Gastroesophageal sphincter (tissue), 3 donors: ENCODE data around the gene MAGI3.

Source experiments
- POLR2A ChIP-seq, 2 donors: fragments of 450-650 bp; IDR thresholded peaks; one replicate each; pipeline ENCODE4 v1.6.1; 2017; ENCODE audit warnings: antibody characterized with exemption in 2 of 2, mild to moderate bottlenecking in 2 of 2, moderate library complexity in 1 of 2
- POLR2AphosphoS5 ChIP-seq: sonication (generic); formaldehyde crosslinking; IDR thresholded peaks from one replicate; pipeline ENCODE4 v1.6.1; 2017; ENCODE audit warnings: antibody characterized with exemption
- TF ChIP-seq, protein P1 (sequence below), 4 experiments: fragments of 200-600 bp in 2 of 4; fragments of 450-650 bp in 2 of 4; sonication (generic) in 1 of 4; IDR thresholded peaks; one replicate each; pipeline ENCODE4 v1.5.1; 2017 to 2019; ENCODE audit warnings: antibody characterized with exemption in 4 of 4, mild to moderate bottlenecking in 2 of 4, moderate library complexity in 2 of 4

DNA sequence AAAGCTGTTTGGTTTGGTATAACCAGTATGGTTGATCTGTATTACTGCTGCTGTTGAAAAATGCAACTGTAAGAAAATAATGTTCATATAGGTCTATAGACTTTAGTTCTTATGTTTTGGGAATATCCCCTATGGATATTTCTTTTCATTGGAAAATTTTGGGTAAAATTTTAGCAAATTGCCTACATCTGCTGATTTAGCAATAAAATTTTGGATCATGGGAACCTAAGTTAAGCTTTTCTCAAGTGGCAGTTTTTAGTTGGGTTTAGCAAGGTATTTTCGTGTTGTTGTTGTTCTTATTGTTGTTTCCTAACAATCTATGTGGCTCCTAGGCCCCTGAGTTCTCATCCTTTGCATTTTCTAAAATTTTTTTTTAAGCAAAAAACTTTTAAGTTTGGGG, 201.9 kb downstream of the MAGI3 start:
- TF ChIP-seq, protein P1, sequence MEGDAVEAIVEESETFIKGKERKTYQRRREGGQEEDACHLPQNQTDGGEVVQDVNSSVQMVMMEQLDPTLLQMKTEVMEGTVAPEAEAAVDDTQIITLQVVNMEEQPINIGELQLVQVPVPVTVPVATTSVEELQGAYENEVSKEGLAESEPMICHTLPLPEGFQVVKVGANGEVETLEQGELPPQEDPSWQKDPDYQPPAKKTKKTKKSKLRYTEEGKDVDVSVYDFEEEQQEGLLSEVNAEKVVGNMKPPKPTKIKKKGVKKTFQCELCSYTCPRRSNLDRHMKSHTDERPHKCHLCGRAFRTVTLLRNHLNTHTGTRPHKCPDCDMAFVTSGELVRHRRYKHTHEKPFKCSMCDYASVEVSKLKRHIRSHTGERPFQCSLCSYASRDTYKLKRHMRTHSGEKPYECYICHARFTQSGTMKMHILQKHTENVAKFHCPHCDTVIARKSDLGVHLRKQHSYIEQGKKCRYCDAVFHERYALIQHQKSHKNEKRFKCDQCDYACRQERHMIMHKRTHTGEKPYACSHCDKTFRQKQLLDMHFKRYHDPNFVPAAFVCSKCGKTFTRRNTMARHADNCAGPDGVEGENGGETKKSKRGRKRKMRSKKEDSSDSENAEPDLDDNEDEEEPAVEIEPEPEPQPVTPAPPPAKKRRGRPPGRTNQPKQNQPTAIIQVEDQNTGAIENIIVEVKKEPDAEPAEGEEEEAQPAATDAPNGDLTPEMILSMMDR (IDR thresholded peaks at IDR 0.05) = no peak
- TF ChIP-seq POLR2A (IDR thresholded peaks at IDR 0.05) = no peak
- TF ChIP-seq POLR2AphosphoS5 = no peak
